ENCODE measurements around the gene CD200.

The CD200 gene

GRCh38 chr3:112333381-112334317 is 693 bp downstream of the CD200 start:
- peak; percentile 3 for DNase-seq

- no peak for DNase-seq
Measured at GRCh38 chr3:112334691-112335433, 1.9 kb downstream of the CD200 start.

GRCh38 chr3:112335434-112335781 is 2.5 kb downstream of the CD200 start:
- DNase-seq, result no peak

- no peak for DNase-seq
Measured at GRCh38 chr3:112338021-112338726, 5.2 kb downstream of the CD200 start.

GRCh38 chr3:112338727-112339056 is 5.7 kb downstream of the CD200 start:
- DNase-seq, result no peak

GRCh38 chr3:112339134-112339533 is 6.2 kb downstream of the CD200 start:
- DNase-seq, result no peak

- no peak for DNase-seq
Measured at GRCh38 chr3:112339609-112340008, 6.7 kb downstream of the CD200 start.

GRCh38 chr3:112341386-112341785 is 8.4 kb downstream of the CD200 start:
- DNase-seq, result no peak

- DNase-seq, result no peak
Measured at GRCh38 chr3:112345681-112346080, 12.7 kb downstream of the CD200 start.

GRCh38 chr3:112346491-112347122 is 13.7 kb downstream of the CD200 start:
- DNase-seq, result no peak

GRCh38 chr3:112348943-112349342 is 16.0 kb downstream of the CD200 start:
- no peak for DNase-seq

- DNase-seq, result no peak
Measured at GRCh38 chr3:112349557-112349956, 16.6 kb downstream of the CD200 start.

- no peak for DNase-seq
Measured at GRCh38 chr3:112350018-112350810, 17.3 kb downstream of the CD200 start.

- no peak for DNase-seq
Measured at GRCh38 chr3:112351036-112351435, 18.1 kb downstream of the CD200 start.

GRCh38 chr3:112351823-112352222 is 18.9 kb downstream of the CD200 start:
- no peak for DNase-seq

- no peak for DNase-seq
Measured at GRCh38 chr3:112352720-112353119, 19.8 kb downstream of the CD200 start.

- DNase-seq, result no peak
Measured at GRCh38 chr3:112353365-112353764, 20.4 kb downstream of the CD200 start.

- DNase-seq, result no peak
Measured at GRCh38 chr3:112354642-112355306, 21.8 kb downstream of the CD200 start.

GRCh38 chr3:112355307-112355687 is 22.3 kb downstream of the CD200 start:
- DNase-seq, result no peak

GRCh38 chr3:112357930-112358780 is 25.2 kb downstream of the CD200 start:
- DNase-seq, result no peak

- no peak for DNase-seq
Measured at GRCh38 chr3:112360561-112360960, 27.6 kb downstream of the CD200 start.

All from fibroblast of skin of right quadriceps (primary cell).